ENCODE data around the gene EFNA5.

Gene EFNA5

GRCh38 chr5:107483231-107484024 lies 187.3 kb downstream of the EFNA5 start:
- DNase-seq: peak in 1 of 3 experiments; percentile 32

GRCh38 chr5:107478068-107478641 lies 192.6 kb downstream of the EFNA5 start:
- no peak for DNase-seq

- DNase-seq: no peak
These were observed 193.2 kb downstream of the EFNA5 start for GRCh38 chr5:107477492-107477891.

- peak in 1 of 3 experiments; percentile 3 for DNase-seq
These were observed 194.0 kb downstream of the EFNA5 start for GRCh38 chr5:107476783-107477182.

- no peak for DNase-seq
These were observed 195.8 kb downstream of the EFNA5 start for GRCh38 chr5:107474716-107475489.

- DNase-seq: peak in 1 of 3 experiments; percentile 25
These were observed 196.4 kb downstream of the EFNA5 start for GRCh38 chr5:107474361-107474715.

GRCh38 chr5:107472620-107473064 lies 198.1 kb downstream of the EFNA5 start:
- no peak for DNase-seq

- DNase-seq: no peak
These were observed 200.5 kb downstream of the EFNA5 start for GRCh38 chr5:107470295-107470582.

- DNase-seq: no peak
These were observed 201.0 kb downstream of the EFNA5 start for GRCh38 chr5:107469485-107470294.

- DNase-seq: no peak
These were observed 201.7 kb downstream of the EFNA5 start for GRCh38 chr5:107469064-107469463.

- no peak for DNase-seq
These were observed 202.5 kb downstream of the EFNA5 start for GRCh38 chr5:107468276-107468675.

GRCh38 chr5:107467137-107467932 lies 203.4 kb downstream of the EFNA5 start:
- DNase-seq: no peak

- no peak for DNase-seq
These were observed 204.4 kb downstream of the EFNA5 start for GRCh38 chr5:107466233-107466769.

GRCh38 chr5:107464876-107465275 lies 205.9 kb downstream of the EFNA5 start:
- DNase-seq: no peak

GRCh38 chr5:107464416-107464815 lies 206.3 kb downstream of the EFNA5 start:
- DNase-seq: no peak

- no peak for DNase-seq
These were observed 207.0 kb downstream of the EFNA5 start for GRCh38 chr5:107463731-107464130.

- DNase-seq: no peak
These were observed 209.0 kb downstream of the EFNA5 start for GRCh38 chr5:107461770-107462169.

GRCh38 chr5:107460789-107461188 lies 209.9 kb downstream of the EFNA5 start:
- no peak for DNase-seq

GRCh38 chr5:107459605-107460004 lies 211.1 kb downstream of the EFNA5 start:
- no peak for DNase-seq

- DNase-seq: no peak
These were observed 212.4 kb downstream of the EFNA5 start for GRCh38 chr5:107458322-107458721.

- DNase-seq: no peak
These were observed 212.9 kb downstream of the EFNA5 start for GRCh38 chr5:107457881-107458280.

- no peak for DNase-seq
These were observed 213.6 kb downstream of the EFNA5 start for GRCh38 chr5:107457138-107457537.
